IMR-90 (cell line): Measurements from ENCODE around the gene OR4K5. TPM values are rescaled to one million over a fixed set of nuclear protein-coding genes. Genes with fewer than 3 reads are reported as not detected.

Experiments used
- ATAC-seq: fragments of 200-7000 bp; cut with Tn5 transposase; 2 replicates; pipeline ENCODE4 v1.9.1; 2020; ENCODE audit warnings: low read depth, mild to moderate bottlenecking, moderate library complexity
- BruUV-seq: library from RNA; stranded (reverse); fragments of 400-500 nt; replicated peaks from 2 replicates; lab custom pipeline; 2021; lab: Mats Ljungman, UMichigan
- CTCF ChIA-PET: fragments of 300-600 bp; formaldehyde crosslinking; extraction: SDS; loops from one replicate; lab custom pipeline; 2021; ENCODE audit warnings: antibody characterized with exemption; lab: Yijun Ruan, JAX
- POLR2A ChIA-PET: fragments of 300-600 bp; sonication (Branson Sonifier 250); formaldehyde crosslinking; loops from one replicate; lab custom pipeline; 2022; ENCODE audit warnings: antibody characterized with exemption; ENCODE audit not compliant: unreplicated experiment; lab: Charles Lee
- DNase-seq: peaks from one replicate; pipeline ENCODE4 v3.0.0; 2013
- H2AFZ ChIP-seq: replicated peaks from 2 replicates; pipeline ENCODE3; 2013; ENCODE audit warnings: low read length, mild to moderate bottlenecking; ENCODE audit not compliant: poor library complexity
- H2AK5ac ChIP-seq: 2 replicates; pipeline ENCODE4 v1.6.1; 2013; ENCODE audit warnings: low read depth, low read length, inconsistent platforms
- H2AK9ac ChIP-seq: replicated peaks from 2 replicates; pipeline ENCODE3; 2013; ENCODE audit warnings: mild to moderate bottlenecking, low read depth, low read length, moderate library complexity; ENCODE audit not compliant: poor library complexity
- H2BK120ac ChIP-seq: 2 replicates; pipeline ENCODE4 v1.6.1; 2013; ENCODE audit warnings: low read depth, low read length, inconsistent platforms
- H2BK15ac ChIP-seq: 3 replicates; pipeline ENCODE4 v1.6.1; 2013; ENCODE audit warnings: low read depth, low read length, inconsistent platforms
- H2BK20ac ChIP-seq: 2 replicates; pipeline ENCODE4 v1.6.1; 2013; ENCODE audit warnings: low read depth, mild to moderate bottlenecking, inconsistent platforms, low read length, moderate library complexity
- H2BK5ac ChIP-seq: 2 replicates; pipeline ENCODE4 v1.6.1; 2013; ENCODE audit warnings: mild to moderate bottlenecking, low read depth, low read length, inconsistent platforms; ENCODE audit not compliant: poor library complexity, severe bottlenecking
- H3K14ac ChIP-seq: replicated peaks from 2 replicates; pipeline ENCODE4 v1.6.1; 2013; ENCODE audit warnings: low read depth, low read length, inconsistent platforms
- H3K18ac ChIP-seq: 2 replicates; pipeline ENCODE4 v1.6.1; 2013; ENCODE audit warnings: low read depth, low read length, control low read depth
- H3K23ac ChIP-seq: 2 replicates; pipeline ENCODE4 v1.6.1; 2013; ENCODE audit warnings: low read depth, low read length, inconsistent platforms
- H3K27ac ChIP-seq: 2 replicates; pipeline ENCODE4 v1.5.1; 2013; ENCODE audit warnings: mild to moderate bottlenecking, control low read depth, low read length; ENCODE audit not compliant: insufficient read depth
- H3K27me3 ChIP-seq: 2 replicates; pipeline ENCODE4 v1.6.1; 2013; ENCODE audit warnings: low read length; ENCODE audit not compliant: control insufficient read depth, insufficient read depth
- H3K36me3 ChIP-seq: 2 replicates; pipeline ENCODE4 v1.6.1; 2013; ENCODE audit warnings: low read length, mixed read lengths; ENCODE audit not compliant: control insufficient read depth, insufficient read depth
- H3K4ac ChIP-seq: 2 replicates; pipeline ENCODE4 v1.6.1; 2013; ENCODE audit warnings: low read depth, low read length, inconsistent platforms
- H3K4me1 ChIP-seq: 2 replicates; pipeline ENCODE4 v1.6.1; 2013; ENCODE audit warnings: low read length, mixed read lengths; ENCODE audit not compliant: control insufficient read depth, insufficient read depth
- H3K4me2 ChIP-seq: 2 replicates; pipeline ENCODE4 v1.6.1; 2013; ENCODE audit warnings: low read depth, mild to moderate bottlenecking, control low read depth, low read length, moderate library complexity
- H3K4me3 ChIP-seq: 2 replicates; pipeline ENCODE4 v1.5.1; 2013; ENCODE audit warnings: low read depth, mild to moderate bottlenecking, control low read depth, low read length, moderate library complexity; ENCODE audit not compliant: insufficient read depth
- H3K56ac ChIP-seq: 2 replicates; pipeline ENCODE4 v1.6.1; 2013; ENCODE audit warnings: low read length, inconsistent platforms; ENCODE audit not compliant: insufficient read depth; ENCODE audit errors: extremely low read depth
- H3K79me1 ChIP-seq, 2 experiments: 2 replicates each; pipeline ENCODE4 v1.6.1; 2013; ENCODE audit warnings: low read length in 2 of 2, inconsistent platforms in 1 of 2, low read depth in 1 of 2
- H3K9ac ChIP-seq: 2 replicates; pipeline ENCODE4 v1.6.1; 2013; ENCODE audit warnings: low read depth, low read length, control low read depth
- H3K9me1 ChIP-seq: 2 replicates; pipeline ENCODE4 v1.6.1; 2013; ENCODE audit warnings: low read length, inconsistent platforms; ENCODE audit not compliant: insufficient read depth
- H3K9me3 ChIP-seq: 2 replicates; pipeline ENCODE4 v1.6.1; 2013; ENCODE audit warnings: low read length; ENCODE audit not compliant: control insufficient read depth, insufficient read depth
- H4K20me1 ChIP-seq: 2 replicates; pipeline ENCODE4 v1.6.1; 2013; ENCODE audit warnings: low read length, inconsistent platforms; ENCODE audit not compliant: insufficient read depth
- H4K5ac ChIP-seq: 2 replicates; pipeline ENCODE4 v1.6.1; 2013; ENCODE audit warnings: mild to moderate bottlenecking, low read depth, low read length, control low read depth
- H4K8ac ChIP-seq, 2 experiments: 2 replicates each; pipeline ENCODE4 v1.6.1; 2013; ENCODE audit warnings: low read depth in 2 of 2, low read length in 2 of 2, control low read depth in 1 of 2, inconsistent platforms in 1 of 2
- H4K91ac ChIP-seq: 2 replicates; pipeline ENCODE4 v1.6.1; 2013; ENCODE audit warnings: low read depth, low read length, inconsistent platforms; ENCODE audit not compliant: insufficient read depth
- BHLHE40 ChIP-seq: fragments of 150-350 bp; IDR thresholded peaks from 2 replicates; pipeline ENCODE4 v1.6.1; 2016; ENCODE audit warnings: mild to moderate bottlenecking, low read depth, low read length
- CEBPB ChIP-seq: IDR thresholded peaks from 2 replicates; pipeline ENCODE4 v1.6.1; 2012; ENCODE audit warnings: low read depth, low read length, improper control_type of control experiment
- CHD1 ChIP-seq: IDR thresholded peaks from 2 replicates; pipeline ENCODE4 v1.6.1; 2012; ENCODE audit warnings: low read depth, low read length, improper control_type of control experiment
- CTCF ChIP-seq: conservative IDR thresholded peaks from 2 replicates; pipeline ENCODE4 v1.5.1; 2012; ENCODE audit warnings: mild to moderate bottlenecking, low read depth, low read length, improper control_type of control experiment
- ELK1 ChIP-seq: fragments of 150-350 bp; IDR thresholded peaks from 2 replicates; pipeline ENCODE4 v1.6.1; 2016; ENCODE audit warnings: low read depth, mild to moderate bottlenecking, low read length, moderate library complexity, borderline replicate concordance
- FOS ChIP-seq: fragments of 150-350 bp; IDR thresholded peaks from 2 replicates; pipeline ENCODE4 v1.6.1; 2016; ENCODE audit warnings: low read depth, low read length
- MAFK ChIP-seq: IDR thresholded peaks from 2 replicates; pipeline ENCODE4 v1.6.1; 2012; ENCODE audit warnings: low read depth, low read length, improper control_type of control experiment
- MAZ ChIP-seq: IDR thresholded peaks from 2 replicates; pipeline ENCODE4 v1.6.1; 2012; ENCODE audit warnings: low read depth, mild to moderate bottlenecking, low read length, improper control_type of control experiment, moderate library complexity, borderline replicate concordance
- MXI1 ChIP-seq: IDR thresholded peaks from 2 replicates; pipeline ENCODE4 v1.6.1; 2012; ENCODE audit warnings: low read depth, mild to moderate bottlenecking, low read length, moderate library complexity, borderline replicate concordance
- NFE2L2 ChIP-seq: fragments of 150-350 bp; IDR thresholded peaks from 2 replicates; pipeline ENCODE4 v1.6.1; 2016; ENCODE audit warnings: low read depth, mild to moderate bottlenecking, low read length
- POLR2A ChIP-seq: IDR thresholded peaks from 2 replicates; pipeline ENCODE4 v1.6.1; 2012; ENCODE audit warnings: mild to moderate bottlenecking, low read depth, low read length
- RAD21 ChIP-seq: IDR thresholded peaks from 2 replicates; pipeline ENCODE4 v1.6.1; 2012; ENCODE audit warnings: low read length, improper control_type of control experiment
- RCOR1 ChIP-seq: IDR thresholded peaks from 2 replicates; pipeline ENCODE4 v1.6.1; 2012; ENCODE audit warnings: mild to moderate bottlenecking, low read length, improper control_type of control experiment; ENCODE audit not compliant: insufficient replicate concordance
- RFX5 ChIP-seq: IDR thresholded peaks from 2 replicates; pipeline ENCODE4 v1.8.0; 2012; ENCODE audit warnings: low read depth, mild to moderate bottlenecking, low read length, moderate library complexity
- SMC3 ChIP-seq: fragments of 150-350 bp; IDR thresholded peaks from 2 replicates; pipeline ENCODE4 v1.6.1; 2016; ENCODE audit warnings: low read depth, mild to moderate bottlenecking, antibody characterized with exemption, low read length, moderate library complexity
- USF2 ChIP-seq: fragments of 150-350 bp; IDR thresholded peaks from 2 replicates; pipeline ENCODE4 v1.6.1; 2017; ENCODE audit warnings: mild to moderate bottlenecking, antibody characterized with exemption, low read length, low read depth
- WGBS, 2 experiments: methylation state at CpG; one replicate each; pipeline versions ENCODE4 v1.1.5 to v1.1.7; 2013; ENCODE audit warnings: missing lambda C conversion rate in 2 of 2; ENCODE audit not compliant: insufficient read length in 1 of 2; ENCODE audit errors: extremely low coverage in 2 of 2; 5-methylcytosine and 5-hydroxymethylcytosine counted together
- dilution Hi-C: fragments of 300-500 bp; cut with HindIII; formaldehyde crosslinking; loops from one replicate; pipeline ENCODE4 v1.14.3; 2018; ENCODE audit warnings: low sequenced_read_pairs; ENCODE audit not compliant: unreplicated experiment
- in situ Hi-C: fragments of 300-500 bp; cut with MboI; formaldehyde crosslinking; loops from 3 replicates; pipeline ENCODE4 v1.14.3; 2019; ENCODE audit warnings: low sequenced_read_pairs, inconsistent platforms, mixed read lengths
- intact Hi-C: fragments of 100-400 bp; cut with micrococcal nuclease; formaldehyde crosslinking; loops from 2 replicates; pipeline ENCODE4 v1.10.0; 2022
- polyA plus RNA-seq, 3 experiments: library from polyadenylated mRNA; depleted of rRNA; stranded (reverse); fragments of >200 nt; gene quantifications; 2 replicates each; pipeline ENCODE4 v1.2.3, GENCODE V29; 2012; ENCODE audit warnings: low replicate concordance in 1 of 3
- total RNA-seq: library from RNA; depleted of rRNA; stranded (reverse); fragments of >200 nt; gene quantifications from 2 replicates; pipeline ENCODE4 v1.2.3, GENCODE V29; 2012

Gene OR4K5
- total and polyA plus RNA-seq, 2 of the 4 experiments (the other 2 are of a cell fraction) = not detected

GRCh38 chr14:19873178-19873577 lies 47.2 kb upstream of the OR4K5 start:
- CTCF ChIA-PET = no interaction called here
- no TSS peak for BruUV-seq

More at GRCh38 chr14:19873178-19873577, 47.2 kb upstream of the OR4K5 start:
- Histone ChIP-seq H3K14ac (no peak overlapping the region), H3K56ac (no peak overlapping the region), H2BK120ac (no peak overlapping the region), H4K5ac (no peak overlapping the region), H3K27ac (no peak overlapping the region), H2AK5ac (no peak overlapping the region), H3K4me3 (no peak overlapping the region), H3K27me3 (no peaks in the 10 kb centered on the region), H4K20me1 (no peaks in the 10 kb centered on the region), H2AFZ (no peak overlapping the region), H2BK20ac (no peak overlapping the region), H4K91ac (no peak overlapping the region), H3K9ac (no peak overlapping the region), H3K4me1 (no peaks in the 10 kb centered on the region), H3K23ac (no peak overlapping the region), H4K8ac (no peak overlapping the region), H2BK5ac (no peak overlapping the region), H3K36me3 (no peaks in the 10 kb centered on the region), H2BK15ac (no peak overlapping the region), H3K9me3 (peaks cover 24% of the 10 kb centered on the region), H3K79me1 (no peaks in the 10 kb centered on the region), H2AK9ac (no peak overlapping the region), H3K4ac (no peak overlapping the region), H3K4me2 (no peak overlapping the region), H3K18ac (no peak overlapping the region), H3K9me1 (no peaks in the 10 kb centered on the region)
- in situ Hi-C loops (no loop called here), dilution Hi-C loops (no loop called here), intact Hi-C loops (no loop called here)
- 25% methylated on average over 4 of the region's 6 CpGs; no CpG with 5 or more reads in 1 of the 2 experiments for WGBS, 2 experiments
- POLR2A ChIA-PET = no interaction called here
- DNase-seq = no peak
- TF ChIP-seq FOS (no peak), RCOR1 (no peak), CHD1 (no peak), RAD21 (no peak), MXI1 (no peak), SMC3 (no peak), CTCF (no peak), CEBPB (no peak), ELK1 (no peak), MAZ (no peak), USF2 (no peak), BHLHE40 (no peak), MAFK (no peak), POLR2A (no peak), RFX5 (no peak), NFE2L2 (no peak)
- no peak for ATAC-seq
